HG02798 (cell line): ENCODE results near the gene DCLRE1C.
"Not testable (repeated sequence)": the region's sequence is repeated elsewhere in the genome, so short reads cannot be mapped to it uniquely, and the experiment has no call there.

Experiments used
- ATAC-seq: cut with Tn5 transposase; IDR thresholded peaks from one replicate; pipeline ENCODE4 v1.9.1; 2021; ENCODE audit warnings: mild to moderate bottlenecking; ENCODE audit not compliant: unreplicated experiment, poor library complexity

Gene DCLRE1C

DNA sequence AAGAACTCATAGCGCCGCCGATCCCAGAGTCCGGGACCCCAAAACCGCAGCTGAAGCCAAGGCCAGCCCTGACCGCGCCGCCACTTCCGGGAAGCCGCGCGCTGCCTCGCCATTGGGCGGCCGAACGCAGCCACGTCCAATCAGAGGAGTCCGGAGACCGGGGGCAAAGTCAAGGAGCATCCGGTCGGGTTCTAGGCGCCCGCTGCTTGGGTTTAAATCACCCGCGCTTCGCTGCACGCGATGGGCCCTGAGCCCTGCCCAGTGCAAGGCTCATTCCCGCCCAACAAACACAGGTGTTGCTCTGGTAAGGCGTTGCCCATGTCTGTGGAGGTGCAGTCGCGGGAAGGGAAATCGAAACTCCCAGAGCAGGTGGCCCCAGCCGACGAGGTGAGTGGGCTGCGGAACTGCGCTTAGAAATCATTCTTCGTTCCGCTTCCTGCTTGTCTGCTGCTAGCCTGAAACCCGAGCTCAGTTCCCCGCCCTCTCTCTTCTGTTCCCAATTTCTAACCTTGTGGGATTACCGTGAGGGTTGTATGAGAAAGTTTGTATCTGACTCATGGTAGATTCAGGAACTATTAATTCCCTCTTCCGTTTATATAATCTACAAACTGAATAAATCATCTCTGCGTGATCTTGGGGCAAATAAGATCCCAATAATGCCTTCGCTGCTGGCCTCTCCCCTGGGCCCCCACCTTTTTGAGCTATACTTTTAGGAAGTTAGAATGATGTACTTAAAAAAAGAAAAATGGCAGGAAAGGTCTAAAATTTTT, at the start of gene DCLRE1C:
DCLRE1C (minus strand) TSS at position 96 of the 770 bp plus-strand sequence; CDS start at position 10, 86 bp downstream.
- peak; percentile 87 for ATAC-seq

DNA sequence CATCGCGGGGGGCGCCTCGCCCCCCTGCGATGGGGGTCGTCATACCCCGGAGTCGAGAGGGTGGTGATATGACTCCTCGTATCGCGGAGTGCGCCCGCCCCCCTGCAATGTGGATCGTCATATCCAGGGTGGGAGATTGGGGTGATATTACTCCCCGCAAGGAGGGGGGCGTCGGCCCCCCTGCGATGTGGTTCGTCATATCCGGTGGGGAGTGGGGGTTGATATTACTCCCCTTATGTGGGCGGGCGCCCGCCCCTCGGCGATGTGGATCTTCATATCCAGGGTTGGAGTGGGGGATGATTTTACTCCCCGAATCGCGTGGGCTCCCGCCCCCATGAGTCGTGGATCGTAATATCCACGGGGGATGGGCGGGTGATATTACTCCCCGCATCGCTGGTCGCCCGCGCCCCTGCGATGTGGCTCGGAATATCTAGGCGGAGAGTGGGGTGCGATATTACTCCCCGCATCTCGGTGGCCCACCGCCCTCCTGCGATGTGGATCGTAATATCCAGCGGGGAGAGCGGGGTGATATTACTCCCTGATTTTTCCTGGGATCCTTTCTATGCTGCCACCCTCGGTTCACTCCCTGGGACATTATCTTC, 42.2 kb upstream of the DCLRE1C start:
- no peak for ATAC-seq

DNA sequence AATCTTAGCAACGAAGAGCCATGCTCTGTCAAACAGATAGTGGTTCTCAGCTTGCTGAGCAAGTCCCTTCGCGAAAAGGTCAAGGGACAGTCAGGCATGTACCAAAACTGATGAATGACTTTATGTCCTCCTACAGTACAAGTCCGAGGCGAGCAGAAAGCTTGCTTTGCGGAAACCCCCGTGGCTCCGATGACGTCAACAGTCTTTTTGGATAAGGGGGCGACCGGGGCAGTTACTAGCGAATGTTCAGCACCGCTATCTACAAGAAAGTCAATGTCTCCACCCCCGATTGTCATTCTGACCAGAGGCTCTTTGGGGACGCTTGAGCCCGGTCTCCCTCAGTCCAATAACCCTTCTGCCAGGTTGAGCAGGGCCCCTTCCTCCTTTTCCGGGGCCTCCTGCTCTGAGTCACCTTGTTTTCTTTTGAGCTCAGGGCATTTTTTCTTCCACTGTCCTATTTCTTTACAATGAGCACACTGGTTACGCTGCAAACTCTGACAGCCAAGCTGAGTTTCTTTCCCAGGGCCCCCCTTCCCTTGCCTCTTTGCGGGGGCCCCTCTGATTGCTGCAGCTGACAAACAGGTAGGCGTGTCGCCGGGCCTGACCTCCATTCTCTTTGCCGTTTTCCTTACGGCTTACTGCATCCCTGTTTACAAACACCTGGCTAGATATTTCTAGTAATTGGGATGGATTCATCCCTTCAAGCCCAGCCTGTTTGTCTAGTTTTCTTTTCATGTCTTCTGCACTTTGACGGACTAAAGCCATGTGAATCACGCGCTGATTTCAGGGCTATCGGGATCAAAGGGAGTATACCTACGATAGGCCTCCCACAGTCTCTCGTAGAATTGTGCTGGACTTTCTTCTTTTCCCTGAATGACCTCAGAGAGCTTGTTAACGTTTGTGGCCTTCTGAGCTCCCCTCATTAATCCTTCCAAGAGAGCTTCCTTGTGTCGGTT, 39.9 kb upstream of the DCLRE1C start:
- ATAC-seq, result not testable (repeated sequence)

DNA sequence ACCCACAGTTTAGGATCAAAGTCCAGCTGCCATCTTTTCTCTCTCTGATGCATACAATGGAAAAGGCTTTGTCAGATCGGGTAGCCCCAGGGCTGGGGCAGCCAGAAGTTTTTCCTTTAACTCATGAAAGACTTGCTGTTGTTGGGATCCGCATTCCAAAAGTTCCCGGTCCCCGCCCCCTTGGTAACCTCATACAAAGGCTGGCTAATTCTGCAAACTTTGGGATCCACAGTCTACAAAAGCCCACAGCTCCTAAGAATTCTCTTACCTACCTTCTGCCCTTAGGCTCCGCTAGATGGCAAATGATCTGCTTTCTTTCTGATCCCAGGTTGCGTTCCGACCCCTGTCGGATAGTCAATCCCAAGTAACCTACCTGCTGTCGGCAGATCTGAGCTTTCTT, 38.4 kb upstream of the DCLRE1C start:
- ATAC-seq, result not testable (repeated sequence)

DNA sequence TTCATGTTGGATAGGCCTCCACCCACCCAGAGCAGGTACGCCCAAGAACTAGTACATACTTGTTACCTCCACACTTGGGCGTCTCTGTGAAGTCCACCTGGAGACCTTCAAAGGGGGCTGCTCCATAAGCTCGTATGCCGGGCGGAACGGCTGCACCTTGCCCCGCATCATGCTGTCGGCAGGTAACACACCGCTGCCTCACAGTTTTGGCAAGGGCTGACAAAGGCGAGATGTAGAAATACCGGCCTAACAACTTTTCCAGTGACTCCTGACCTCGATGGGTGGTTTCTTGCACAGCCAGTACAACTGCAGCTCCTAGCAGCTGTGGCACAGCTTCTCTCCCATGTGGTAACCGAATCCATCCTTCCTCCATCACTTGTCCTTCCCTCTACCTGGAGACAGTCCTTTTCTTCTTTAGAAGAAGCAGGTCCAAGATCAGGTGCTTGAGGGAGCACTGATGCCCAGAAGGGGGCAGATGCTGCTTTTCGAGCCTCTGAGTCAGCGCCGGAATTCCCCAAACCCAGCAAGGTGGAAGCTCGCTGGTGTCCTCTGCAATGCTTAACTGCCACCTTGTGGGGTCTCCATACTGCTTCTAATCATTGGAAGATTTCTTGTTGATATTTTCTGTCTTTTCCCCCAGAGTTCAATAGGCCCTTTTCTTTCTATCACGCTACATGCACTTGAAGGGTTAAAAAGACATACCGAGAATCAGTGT, 37.3 kb upstream of the DCLRE1C start:
- not testable (repeated sequence) for ATAC-seq

DNA sequence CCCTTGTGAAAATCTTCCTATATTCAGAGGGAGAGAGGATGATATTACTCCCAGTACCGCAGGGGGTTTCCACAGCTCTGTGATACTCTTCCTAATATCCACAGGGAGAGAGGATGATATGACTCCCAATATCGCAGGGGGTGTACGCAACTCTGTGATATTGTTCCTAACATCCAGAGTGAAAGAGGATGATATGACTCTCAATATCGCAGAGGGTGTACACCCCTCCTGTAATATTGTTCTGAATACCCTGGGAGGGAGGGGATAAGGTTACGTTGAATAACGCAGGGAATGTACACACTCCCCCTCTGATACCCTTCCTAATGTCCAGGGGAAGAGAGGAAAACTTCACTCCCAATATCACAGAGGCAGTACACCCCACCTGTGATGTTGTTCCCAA, 35.7 kb upstream of the DCLRE1C start:
- ATAC-seq, result not testable (repeated sequence)

DNA sequence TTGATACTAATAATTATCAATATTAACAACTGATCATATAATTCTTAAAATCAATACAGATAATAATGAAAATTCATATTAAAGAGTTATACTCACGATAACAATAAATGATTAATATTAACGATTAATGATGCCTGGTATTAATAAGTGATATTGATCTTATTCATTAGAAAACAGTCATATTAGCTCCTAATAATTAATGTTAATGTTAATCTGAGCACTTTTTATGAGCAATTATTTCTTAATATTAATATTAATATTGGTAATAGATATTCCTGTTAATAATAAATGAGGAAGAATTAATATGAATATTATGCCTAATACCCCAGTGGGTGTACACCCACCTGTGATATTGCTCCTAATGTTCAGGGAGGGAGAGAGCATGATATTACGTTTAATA, 28.8 kb upstream of the DCLRE1C start:
- ATAC-seq, result no peak

DNA sequence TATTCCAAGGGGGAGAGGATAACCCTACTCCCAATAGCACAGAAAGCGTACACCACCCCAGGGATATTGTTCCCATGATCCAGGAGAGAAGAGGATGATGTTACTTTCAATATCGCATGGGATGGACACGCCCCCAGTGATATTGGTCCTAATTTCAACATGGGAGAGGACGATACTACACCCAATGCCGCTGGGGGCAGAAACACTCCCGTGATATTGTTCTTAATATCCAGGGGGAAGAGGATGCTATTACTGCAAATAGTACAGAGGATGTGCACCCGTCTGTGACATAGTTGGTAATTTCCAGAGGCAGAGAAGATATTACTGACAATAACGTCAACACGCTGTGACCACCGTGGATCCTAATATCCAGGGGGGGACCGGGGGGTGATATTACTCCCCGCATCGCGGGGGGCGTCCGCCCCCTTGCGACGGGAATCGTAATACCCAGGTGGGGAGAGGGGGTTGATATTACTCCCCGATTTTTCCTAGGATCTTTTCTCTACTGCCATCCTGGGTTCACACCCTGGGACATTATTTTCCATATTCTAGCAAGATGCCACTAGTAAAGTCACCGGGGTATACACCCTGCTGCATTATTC, 21.9 kb upstream of the DCLRE1C start:
- no peak for ATAC-seq

DNA sequence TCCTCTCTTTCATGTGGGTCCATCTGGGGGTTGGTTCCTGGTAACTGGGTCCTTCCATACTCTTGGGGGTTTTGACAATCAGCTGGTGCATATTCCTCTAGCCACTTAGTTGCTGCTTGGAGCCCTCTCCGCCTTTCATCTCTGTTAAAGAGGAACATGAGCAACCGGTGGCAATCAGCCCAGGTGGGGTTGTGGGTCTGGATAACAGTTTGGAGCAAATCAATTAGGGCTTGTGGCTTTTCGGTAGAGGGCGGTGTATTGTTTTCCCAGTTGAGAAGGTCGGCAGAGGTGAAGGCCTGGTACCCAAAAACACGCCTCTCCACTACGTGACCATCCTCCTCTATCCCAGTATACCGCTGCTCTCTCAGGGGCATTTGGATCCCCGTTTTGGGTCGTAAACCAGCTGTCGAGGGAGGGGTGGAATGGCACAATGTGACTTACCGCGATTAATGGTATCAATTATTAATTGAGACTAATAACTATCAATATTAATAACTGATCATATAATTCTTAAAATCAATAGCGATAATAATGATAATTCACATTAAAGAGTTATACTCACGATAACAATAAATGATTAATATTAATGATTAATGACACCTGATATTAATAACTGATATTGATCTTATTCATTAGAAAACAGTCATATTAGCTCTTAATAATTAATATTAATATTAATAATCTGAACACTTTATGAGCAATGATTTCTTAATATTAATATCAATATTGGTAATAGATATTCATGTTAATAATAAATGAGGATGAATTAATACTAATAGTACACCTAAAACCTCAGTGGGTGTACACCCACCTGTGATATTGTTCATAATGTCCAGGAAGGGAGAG, 20.5 kb upstream of the DCLRE1C start:
- not testable (repeated sequence) for ATAC-seq

DNA sequence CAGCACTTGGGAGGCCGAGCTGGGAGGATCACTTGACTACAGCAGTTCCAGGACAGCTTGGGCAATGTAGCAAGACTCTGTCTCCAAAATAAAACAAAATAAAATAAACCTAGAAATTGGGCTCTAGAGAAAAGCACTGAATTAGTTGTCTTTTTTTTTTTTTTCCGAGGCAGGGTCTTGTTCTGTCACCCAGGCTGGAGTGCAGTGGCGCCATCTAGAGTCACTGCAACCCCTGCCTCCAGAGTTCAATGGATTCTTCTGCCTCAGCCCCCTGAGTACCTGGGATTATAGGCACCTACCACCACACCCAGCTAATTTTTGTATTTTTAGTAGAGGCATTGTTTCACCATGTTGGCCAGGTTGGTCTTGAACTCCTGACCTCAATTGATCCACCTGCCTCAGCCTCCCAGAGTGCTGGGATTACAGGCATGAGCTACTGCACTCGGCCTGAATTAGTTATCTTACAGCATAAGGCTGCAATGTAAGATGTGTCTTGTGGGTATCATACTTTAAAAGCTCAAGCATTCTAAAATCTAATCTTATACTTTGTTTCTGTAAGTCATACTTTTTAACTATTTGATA, 18.1 kb upstream of the DCLRE1C start:
- no peak for ATAC-seq

DNA sequence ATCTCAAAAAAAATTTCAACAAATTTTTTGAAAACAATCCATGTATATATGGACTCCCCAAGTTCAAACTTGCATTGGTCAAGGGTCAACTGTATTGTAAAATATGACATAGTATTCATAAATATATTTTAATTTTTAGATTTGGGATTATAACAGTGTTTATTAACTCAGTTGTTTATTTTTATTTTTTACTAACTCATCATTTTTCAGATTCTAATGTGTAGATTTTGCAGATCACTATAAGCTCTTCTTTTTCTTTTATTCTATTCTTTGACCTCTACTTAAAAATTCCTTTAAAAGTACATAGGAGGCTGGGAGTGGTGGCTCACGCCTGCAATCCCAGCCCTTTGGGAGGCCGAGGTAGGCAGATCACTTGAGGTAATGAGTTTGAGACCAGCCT, 14.0 kb upstream of the DCLRE1C start:
- no peak for ATAC-seq

DNA sequence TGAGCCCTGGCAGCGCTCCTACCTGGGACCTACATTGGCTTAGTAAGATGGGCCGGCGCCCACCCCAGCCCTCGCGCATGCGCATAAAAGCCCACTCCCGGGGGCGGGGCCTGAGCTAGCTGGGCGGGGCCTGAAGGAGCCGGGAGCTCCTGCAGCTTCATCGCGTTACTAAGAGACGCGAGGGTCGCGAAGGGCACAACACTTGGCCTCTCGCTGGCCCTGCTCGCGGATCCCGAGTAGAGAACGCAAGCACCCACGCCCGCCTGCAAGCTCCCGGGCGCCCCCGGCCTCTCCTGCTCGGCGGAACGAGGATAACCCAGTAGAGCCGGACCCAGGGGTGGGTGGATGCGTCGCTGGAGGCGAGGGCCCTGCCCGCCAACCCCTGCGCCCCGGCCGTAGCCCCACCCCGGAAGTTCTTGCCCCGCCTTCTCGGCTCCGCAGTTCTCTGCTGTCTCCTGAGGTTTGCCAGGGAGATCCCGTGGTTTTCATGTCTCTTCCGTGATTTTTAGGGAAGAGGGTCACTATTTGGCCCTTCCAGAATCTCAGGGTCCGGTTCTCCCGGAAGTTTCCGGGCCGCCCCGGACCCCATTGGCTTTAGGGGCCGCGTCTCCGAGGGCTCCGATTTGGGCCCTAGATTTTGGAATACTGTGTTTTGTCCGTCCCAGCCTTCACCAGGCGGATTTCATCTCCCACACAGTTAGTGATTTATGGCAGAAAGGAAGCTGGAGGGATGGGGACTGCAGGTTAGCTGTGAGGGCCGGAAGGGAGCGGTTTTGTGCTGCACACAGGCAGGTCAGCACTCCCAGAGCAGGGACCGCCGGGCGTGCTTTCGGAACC, 5.5 kb upstream of the DCLRE1C start, which contains the start of gene MEIG1:
MEIG1 (plus strand) TSS at position 168 of the 837 bp plus-strand sequence. CDS start 7,081 bp downstream, outside the sequence.
- peak; percentile 84 for ATAC-seq

DNA sequence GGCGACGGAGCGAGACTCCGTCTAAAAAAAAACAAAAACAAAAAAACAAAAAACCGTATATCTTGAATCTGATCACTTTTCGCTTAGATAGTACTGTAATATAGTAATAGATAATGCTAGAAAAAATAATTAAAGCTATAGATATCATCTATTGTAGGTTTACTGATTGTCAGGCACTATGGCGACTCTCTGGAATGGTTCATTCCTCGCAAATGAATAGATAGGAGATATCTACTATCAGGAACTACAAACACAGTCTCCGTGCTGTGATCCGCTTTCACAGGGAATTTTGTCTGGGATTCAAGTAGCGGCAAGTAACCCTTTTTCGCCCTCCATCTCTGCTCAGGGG, 5.0 kb upstream of the DCLRE1C start:
- no peak for ATAC-seq

DNA sequence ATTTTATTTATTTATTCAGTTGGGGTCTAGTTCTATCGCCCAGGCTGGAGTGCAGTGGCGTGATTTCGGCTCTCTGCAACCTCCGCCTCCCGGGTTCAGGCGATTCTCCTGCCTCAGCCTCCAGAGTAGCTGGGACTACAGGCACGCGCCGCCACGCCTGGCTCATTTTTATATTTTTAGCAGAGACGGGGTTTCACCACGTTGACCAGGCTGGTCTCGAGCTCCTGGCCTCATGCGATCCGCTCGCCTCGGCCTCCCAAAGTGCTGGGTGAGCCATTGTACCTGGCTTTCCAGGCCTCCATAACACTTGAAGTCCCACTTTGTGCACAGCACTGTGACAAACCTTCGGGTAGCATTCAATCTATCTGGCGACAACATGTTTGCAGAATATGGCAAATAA, 1.0 kb upstream of the DCLRE1C start:
- no peak for ATAC-seq

DNA sequence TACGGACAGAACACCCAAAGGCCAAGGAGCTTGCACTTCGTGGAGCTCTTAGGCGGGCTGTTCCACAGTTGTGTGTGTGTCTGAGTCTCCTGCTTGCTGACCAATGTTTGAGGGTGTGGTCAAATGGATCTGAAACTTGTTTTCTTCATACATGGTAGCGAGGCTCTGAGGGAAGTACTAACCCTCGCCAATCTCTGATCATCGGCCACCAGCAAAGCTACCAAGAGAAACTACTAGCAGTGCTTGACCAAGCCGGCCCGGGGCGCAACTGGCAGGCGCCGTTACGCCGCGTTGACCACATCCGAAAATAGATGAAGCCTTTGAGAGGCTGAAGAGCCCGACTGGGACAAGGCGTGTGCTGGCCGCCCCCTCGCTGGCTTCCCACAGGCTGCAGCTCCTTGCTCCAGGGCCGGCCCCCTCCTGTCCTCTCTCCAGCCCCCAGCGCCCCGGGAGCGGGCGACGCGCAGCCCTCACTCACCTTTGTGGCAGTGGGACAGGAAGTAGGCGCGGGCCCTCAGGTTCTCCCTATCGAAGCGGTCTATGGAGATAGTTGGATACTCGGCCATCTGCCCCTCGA, 384 bp downstream of the DCLRE1C start:
- ATAC-seq, result peak; percentile 33

DNA sequence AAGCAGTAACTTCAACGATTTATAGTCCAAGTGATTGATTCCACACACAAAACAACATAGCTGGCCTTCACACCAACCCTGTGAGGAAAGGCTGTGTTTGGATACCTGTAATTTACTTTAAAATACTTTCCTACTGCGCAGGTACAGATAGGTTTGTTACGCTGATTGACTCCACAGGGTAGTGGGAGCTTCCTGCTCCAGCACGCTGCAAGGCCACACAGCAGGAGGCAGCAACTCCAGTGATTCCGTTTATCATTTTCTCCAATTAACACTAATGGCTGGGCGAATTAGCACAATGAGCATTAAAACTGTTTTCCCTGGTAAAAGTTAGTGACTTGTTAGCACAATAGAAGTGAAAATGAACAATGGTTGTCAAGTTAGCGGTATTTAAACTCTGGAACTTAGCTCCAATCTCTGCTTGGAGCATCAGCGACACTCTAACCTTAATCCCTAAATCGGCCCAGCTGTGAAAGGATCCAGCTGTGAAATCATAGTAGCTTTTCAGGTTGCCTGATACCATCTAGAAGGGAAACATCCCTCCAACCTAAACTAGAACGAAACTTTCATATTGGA, 959 bp downstream of the DCLRE1C start:
- ATAC-seq, result no peak

DNA sequence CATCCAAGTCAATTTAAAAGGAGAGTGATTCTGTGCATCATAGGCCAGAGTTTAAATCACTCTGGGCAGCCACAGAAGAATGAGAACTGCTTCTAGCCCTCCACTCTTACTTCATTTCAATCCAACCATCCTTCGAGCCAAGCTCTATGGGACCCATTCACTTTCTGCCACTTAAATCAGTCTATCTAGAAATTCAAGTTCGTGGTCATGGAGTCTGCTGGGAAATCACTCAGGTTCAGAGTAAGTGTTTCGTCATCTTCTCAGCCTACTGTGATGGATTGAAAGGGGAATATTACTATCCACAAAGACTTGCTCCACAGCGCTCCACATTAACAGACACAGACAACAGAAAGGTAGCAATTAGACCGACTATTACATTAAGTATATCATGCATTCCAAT, 4.6 kb downstream of the DCLRE1C start:
- ATAC-seq, result no peak
